Jurkat, Clone E6-1 (cell line): Measurements from ENCODE around the gene KCTD5.
A peak's percentile ranks its signal among the peaks of the same experiment; 100 is the strongest.
"Not testable (repeated sequence)": the region's sequence is repeated elsewhere in the genome, so short reads cannot be mapped to it uniquely, and the experiment has no call there.

Experiments
- DNase-seq: peaks from one replicate; pipeline ENCODE4 v3.0.0-alpha.2; 2011; ENCODE audit warnings: low read depth, low spot score
- H3K4me3 ChIP-seq: 2 replicates; pipeline ENCODE4 v1.5.1; 2011; ENCODE audit warnings: mild to moderate bottlenecking, low read length, control low read depth, moderate library complexity

KCTD5 gene

DNA sequence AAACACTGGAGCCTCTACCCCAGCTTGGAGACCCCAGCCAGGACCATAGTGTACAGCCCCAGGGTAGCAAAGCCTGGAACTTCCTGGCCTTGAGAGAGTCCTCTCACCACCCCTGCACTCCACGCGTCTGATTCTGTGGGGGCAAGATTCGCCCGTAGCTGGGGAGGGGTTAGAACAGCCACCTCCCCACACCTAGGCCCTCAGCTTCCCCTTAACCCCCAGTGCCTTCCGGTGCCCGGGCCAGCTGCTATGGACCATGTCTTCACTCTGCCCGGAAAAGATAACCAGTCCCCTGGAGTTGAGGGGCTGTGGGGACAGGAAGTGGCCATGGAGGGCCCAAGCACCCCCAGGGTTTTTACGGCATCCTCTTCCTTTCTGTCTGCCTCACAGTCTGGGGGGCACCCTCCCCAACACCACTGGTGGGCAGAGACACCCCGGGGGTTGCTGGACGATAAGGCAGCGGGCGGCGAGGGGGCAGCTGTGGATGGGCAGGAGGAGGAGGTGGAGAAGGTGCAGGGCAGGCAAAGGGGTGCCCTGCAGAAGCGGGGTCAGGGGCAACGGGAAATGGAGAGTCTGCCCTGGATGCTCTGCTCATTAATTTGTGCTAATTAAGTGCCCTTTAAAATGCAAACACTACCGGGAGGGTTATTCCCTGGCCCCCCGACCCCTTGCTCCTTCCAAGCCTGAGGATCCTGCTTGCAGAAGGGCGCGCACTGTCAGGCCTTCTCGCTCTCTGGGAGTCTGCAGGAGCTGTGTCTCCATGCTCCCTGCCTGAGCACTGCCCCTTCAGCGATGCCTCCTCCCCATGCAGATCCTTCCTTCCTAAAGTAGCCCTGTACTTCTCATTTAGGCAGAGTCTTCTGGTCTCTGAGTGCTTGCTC lies 35.3 kb downstream of the KCTD5 start:
- H3K4me3 ChIP-seq, result no peak overlapping the region
- DNase-seq, result no peak

DNA sequence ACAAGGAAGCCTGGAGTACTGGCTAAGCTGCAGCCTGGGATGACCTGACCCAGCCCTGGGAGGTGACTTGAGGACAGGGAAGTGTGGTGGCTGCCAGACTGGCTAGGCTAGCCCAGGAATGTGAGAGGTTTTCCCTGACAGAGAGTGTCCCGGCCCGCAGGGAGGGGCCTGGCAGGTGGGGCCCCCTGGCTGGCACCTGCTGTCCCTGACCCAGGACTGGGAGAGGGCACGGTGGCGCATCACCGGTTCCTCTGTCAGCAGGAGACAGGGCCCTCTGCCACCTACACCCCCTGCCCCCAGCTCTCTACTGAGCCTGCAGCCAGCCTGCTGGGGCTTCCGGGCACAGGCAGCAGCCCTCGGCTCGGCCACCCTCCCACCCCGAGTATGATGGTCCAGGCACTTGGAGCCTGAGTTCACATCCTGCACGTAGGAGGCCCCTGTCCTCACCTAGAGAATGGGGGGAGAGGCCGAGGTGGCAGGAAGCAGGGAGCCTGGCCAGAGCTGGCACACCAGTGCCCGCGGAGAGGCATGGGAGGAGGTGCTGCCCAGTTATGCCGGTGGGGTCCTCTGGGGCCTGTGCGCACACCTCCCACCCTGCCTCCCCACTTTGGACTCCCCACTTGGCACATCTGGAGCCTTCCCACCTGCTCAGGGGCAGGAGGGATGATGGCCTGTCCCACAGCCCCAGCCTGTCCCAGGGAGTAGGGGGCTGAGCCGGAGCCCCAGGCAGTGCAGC lies 37.2 kb downstream of the KCTD5 start:
- no peak for DNase-seq
- no peak overlapping the region for H3K4me3 ChIP-seq

DNA sequence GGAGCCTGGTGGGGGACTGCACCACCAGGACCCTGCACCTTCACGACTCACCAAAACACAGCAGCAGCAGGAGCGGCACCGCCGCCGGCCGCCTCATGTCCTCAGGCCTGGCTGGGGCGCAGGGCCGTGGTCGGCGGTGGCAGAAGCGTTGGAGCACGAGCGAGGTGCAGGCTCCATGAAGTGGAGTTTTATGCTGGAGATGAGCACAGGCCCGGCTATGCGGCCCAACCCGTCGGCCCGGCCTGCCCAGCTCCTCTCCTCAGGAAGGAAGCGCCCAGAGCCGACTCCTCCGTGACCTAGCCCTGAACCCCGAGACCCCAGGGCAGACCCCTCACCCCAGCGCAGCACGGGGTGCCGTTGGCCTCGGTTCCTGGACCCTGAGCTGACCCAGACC lies 37.7 kb downstream of the KCTD5 start, which contains the start of gene PRSS27:
Gene PRSS27, minus strand, starts transcription at position 161 of the 394 bp plus-strand sequence. Its CDS starts 64 bp downstream, at position 97.
- peak within 1 kb of the TSS; percentile 58 for H3K4me3 ChIP-seq
- DNase-seq, result no peak

DNA sequence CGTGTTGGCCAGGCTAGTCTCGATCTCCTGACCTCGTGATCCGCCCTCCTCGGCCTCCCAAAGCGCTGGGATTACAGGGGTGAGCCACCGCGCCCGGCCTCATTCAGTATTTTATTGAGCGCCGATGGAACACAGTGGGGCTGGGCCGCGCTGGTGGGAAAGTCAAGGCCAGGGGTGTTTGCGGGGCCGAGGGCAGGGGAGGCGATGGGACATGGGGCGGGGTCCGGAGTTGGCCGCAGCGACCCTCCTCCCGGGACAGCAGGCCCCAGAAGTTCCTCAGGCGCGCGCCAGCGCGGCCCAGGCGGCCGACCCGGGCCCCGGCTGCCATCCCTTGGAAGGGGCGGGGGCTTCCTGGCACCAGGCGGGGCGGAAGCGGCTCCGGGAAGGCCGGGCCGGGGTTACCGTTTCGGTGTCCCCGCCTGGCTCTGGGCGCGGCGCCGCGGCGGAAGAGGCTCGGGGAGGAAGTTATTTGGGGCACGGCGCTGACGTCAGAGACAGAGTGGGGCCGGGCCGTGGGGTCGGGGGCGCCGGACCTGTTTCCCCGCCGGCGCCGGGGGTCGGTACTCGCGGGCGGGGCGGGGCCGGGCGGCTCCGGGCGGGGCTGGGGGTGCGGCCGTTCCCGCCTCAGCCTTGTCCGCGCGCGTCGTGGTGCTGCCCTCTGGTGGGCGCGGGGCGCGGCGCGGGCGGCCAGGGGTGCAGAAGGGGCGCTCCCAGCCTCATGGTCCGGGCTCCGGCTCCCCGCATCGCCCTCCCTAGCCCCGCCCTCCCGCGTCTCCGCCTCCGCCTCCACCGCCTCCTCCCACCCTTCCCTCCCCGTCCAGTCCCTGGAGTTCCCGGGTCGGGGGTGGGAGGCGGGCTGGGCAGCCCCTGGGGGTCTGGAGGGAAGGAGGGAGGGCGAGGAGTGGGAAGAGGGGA lies 38.7 kb downstream of the KCTD5 start:
- H3K4me3 ChIP-seq, result peak overlapping the region; percentile 59
- DNase-seq, result peak; percentile 79

DNA sequence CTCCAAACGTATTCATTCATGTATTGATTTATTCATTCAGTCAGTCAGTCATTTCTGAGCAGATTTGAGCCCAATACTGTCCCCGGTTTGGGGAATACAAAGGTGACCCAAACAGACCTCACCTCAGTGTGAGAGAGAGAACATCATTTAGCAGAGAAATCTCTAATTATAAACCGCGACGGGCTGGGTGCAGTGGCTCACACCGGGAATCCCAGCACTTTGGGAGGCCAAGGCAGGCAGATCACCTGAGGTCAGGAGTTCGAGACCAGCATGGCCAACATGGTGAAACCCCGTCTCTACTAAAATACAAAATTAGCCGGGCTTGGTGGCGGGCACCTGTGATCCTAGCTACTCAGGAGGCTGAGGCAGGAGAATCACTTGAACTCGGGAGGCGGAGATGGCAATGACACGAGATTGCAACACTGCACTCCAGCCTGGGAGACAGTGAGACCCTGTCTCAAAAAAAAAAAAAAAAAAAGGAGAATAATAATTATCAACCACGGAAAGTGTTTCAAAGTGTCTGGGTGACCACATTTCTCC lies 39.4 kb downstream of the KCTD5 start:
- DNase-seq, result not testable (repeated sequence)

DNA sequence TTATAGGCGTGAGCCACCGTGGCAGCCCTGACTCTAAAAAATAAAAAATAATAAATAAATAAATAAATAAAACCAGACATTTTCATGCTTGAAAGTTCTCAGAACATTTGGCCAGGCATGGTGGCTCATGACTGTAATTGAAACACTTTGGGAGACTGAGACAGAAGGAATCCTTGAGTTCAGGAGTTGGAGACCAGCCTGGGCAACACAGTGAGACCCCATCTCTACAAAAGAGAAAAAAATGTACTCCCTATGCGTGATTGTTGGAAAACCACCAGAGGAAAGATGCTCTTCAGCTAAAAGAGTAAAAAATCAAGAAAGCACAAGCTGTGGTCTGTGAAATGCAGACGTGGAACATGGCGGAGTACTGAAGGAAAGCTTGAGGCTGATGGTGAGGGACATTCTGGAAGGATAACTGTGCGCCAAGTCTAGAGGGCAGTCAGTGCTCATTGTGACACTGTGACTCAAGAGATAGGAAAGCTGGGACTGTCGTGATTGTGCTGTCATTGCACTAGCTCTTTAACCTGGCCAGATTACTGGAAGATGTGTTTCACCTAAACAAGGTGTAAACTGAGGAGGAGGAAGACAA lies 41.9 kb downstream of the KCTD5 start:
- H3K4me3 ChIP-seq, result no peak overlapping the region
- DNase-seq, result no peak

More for the DNA sequence above, 39.4 kb downstream of the KCTD5 start:
- peak overlapping the region; percentile 59 for H3K4me3 ChIP-seq

DNA sequence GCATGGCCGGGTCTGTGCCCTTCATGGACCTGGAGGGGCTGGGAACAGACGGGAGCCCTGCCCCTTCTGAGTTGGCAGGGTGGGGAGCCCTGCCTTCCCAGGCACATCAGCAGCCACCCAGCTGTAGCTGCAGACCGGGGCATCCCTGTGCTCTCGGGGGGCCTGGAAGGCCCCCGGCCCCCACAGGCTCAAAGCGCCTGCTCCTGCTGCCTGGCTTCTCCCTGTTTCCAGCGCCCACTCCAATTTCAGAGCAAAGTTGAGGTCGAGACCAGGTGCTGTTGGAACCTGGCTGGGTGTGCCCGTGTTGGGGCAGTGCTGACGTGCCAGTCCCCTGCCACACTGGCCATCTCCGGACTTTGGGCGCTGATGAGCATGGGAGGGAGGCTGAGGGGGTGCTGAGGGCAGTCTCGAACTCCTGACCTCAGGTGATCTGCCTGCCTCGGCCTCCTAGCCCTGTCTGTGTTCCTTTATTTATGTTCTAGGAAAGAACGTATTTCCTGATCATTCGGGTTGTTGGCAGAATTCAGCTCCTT lies 42.6 kb downstream of the KCTD5 start:
- no peak overlapping the region for H3K4me3 ChIP-seq
- DNase-seq, result no peak

DNA sequence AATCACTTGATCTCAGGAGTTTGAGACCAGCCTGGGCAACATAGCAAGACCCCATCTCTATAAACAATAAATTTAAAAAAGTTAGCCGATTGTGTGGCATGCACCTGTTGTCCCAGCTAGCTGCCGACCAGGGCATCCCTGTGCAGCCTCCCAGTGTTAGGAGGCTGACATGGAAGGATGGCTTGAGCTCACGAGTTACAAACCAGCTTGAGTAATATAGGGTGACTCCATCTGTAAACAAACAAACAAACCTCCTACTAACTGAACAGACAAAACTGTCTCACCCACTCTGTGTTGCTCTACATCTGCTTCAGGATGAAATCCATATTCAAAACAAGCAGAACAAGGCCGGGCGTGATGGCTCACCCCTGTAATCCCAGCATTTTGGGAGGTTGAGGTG lies 44.6 kb downstream of the KCTD5 start:
- DNase-seq, result no peak
- H3K4me3 ChIP-seq, result no peak overlapping the region

DNA sequence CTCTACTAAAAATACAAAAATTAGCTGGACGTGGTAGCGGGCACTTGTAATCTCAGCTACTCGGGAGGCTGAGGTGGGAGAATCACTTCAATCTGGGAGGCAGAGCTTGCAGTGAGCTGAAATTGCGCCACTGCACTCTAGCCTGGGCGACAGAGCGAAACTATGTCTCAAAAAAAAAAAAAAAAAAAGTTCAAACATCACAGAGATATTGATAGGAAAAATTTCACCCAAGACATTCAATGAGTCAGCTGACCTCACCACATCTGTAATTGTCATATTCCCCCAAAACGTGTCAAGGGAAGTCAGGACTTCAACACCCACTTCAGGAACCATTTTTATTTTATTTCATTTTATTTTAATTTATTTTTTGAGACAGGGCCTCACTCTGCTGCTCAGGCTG lies 45.7 kb downstream of the KCTD5 start:
- no peak for DNase-seq
- no peak overlapping the region for H3K4me3 ChIP-seq

DNA sequence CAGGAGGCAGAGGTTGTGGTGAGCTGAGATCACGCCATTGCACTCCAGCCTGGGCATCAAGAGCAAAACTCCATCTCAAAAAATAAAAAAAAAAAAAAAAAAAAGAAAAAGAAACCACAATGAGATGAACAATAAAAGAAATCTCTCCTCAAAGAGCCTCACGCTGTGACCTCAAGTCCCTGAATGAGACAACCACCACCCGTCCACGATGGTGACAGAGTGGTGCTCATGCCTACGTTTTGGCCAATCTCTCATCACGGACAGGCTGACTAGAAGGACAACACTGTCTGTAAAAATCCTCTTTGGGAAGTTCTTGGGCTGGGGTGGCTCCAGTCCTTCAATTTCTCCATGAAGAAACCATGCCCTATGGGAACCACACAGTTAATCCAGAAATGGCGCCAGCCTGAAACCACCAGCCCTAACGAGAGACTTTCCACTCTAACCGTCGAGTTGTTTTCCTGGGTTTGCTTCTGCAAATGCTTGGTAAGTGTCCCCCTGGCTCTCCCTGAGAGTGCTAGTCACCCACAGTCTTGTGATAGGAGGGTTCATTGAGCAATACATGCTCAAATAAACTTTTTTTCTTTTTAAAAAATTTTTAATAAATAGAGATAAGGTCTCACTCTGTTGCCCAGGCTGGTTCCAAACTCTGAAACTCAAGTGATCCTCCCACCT lies 52.7 kb downstream of the KCTD5 start:
- no peak overlapping the region for H3K4me3 ChIP-seq
- DNase-seq, result no peak

DNA sequence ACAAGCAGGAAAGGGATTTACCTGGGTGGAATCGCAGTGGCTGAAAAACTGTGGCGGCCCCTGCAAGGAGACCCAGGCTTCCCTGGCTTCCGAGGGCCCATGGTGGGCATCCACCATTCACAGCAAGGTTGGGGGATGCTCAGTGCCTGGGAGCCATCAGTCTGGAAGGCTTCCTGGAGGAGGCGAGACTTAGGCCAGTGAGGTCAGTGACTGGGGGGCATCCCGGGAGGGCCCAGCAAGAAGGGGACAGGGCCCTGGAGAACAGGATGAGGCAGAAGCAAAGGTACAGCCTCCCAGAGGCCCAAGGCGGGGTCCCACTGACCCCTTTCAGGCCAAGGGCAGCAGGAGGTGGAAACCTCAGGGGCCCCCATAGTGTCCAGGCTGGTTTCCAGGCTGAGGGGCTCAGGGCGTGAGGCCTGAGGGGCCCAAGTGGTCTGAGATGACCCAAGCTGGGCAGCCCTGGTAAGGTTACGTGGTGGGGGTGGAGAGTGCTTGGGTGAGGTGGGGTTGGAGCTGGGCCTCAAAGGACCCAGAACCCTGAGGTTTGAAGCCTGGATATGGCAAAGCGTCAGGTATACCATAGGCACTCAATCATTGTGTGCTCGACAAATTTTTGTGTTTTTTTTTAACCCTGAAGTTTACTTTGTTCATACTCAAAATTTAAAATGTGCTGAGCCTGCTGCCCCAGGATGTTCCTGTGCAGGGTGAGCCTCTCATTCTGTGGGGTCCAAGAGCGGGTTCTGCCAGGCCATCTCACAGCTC lies 54.3 kb downstream of the KCTD5 start:
- no peak overlapping the region for H3K4me3 ChIP-seq
- no peak for DNase-seq

DNA sequence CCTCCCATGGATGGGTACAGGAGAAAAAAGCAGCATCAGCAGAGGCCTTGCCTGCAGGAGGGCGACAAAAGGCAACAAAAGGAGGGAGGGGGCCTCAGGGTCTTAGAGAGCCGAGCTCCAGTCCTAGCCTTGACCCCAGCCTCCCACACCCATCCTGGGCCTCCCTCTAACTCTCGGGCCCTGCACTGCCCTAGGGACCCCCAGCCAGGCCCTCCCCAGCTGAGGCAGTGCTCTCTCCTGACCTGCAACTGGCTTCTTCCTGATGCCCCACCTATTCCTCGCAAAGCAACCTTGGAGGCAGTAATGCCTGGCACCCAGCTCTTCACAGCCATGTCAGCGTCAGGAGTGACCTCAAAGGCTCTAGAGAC lies 54.9 kb downstream of the KCTD5 start:
- no peak overlapping the region for H3K4me3 ChIP-seq
- DNase-seq, result no peak

DNA sequence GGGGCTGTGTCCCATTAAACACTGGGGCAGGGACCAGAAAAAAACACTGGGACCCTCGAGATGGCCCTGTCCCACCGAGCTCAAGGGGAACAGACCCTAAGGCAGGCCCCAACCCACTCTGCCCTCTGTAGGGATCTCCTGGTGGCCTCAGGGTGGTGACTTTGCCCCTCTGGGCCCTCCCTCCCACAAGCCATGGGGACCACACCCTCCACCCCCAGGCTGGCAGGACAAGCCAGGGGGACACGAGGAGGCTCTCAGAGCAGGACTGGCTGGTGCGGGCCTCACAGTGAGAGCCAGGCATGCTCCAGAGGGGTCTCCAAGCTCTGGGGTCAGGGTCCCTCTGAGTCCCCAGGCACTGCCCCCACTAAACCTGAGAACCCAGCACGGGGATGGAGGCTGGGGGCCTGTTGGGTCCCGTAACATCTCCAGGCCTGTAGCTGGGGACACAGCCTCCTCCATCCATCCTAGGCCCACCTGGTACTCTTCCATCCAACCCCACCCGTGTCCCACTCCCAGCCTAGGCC lies 55.6 kb downstream of the KCTD5 start:
- no peak overlapping the region for H3K4me3 ChIP-seq

DNA sequence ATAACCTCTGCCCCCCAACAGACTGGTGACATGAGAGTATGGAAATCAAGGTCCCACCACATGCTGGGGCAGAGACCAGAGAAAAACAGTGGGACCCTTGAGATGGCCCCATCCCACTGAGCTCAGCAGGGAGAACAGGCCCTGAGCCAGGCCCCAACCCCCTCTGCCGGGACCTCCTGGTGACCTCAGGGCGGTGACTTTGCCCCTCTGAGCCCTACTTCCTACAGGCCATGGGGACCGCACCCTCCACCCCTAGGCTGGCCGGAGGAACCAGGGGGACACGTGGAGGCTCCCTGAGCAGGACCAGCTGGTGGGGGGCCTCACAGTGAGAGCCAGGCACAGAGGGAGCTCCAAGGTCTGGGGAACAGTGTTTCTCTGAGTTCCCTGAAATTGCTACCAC lies 56.3 kb downstream of the KCTD5 start:
- no peak overlapping the region for H3K4me3 ChIP-seq
- no peak for DNase-seq

More for the DNA sequence above, 55.6 kb downstream of the KCTD5 start:
- DNase-seq, result no peak

DNA sequence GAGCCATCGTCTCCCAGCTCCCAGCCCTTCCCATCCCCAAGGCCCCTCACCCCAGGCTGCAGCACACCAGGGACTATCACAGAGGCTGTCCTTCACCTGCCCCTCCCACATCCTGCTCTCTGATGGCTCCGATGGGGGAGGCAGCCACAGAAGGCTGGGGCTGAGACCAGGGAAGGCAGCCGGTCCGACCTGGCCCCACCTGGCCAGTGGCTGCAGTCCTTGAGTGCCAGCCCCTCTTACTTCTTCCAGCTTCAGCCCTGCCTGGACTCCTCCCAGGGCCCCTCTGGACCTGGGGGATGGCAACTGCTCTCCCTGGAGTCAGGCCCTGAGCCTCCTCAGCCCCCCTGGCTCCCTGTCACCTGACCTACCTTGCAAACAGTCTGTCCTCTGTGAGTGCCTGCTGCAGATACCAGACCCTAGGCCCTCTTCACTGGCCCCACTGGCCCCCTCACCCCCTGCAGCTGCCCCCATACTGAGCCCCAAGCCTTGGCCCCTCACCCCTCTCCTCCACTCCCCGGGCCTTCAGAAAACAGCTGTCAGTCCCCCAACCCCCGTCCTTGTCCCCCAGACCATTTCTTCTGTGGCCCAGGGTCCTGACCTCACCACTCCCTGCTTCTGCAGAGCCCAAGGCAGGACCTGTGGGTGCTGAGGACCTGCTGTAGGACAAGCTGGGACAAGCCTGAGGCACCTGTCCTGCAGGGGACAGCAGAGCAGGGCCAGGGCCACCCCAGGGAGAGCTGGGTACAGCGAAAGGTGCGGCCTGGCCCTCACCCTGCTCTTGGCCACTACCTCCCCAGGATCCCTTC lies 57.5 kb downstream of the KCTD5 start:
- no peak overlapping the region for H3K4me3 ChIP-seq
- DNase-seq, result no peak

DNA sequence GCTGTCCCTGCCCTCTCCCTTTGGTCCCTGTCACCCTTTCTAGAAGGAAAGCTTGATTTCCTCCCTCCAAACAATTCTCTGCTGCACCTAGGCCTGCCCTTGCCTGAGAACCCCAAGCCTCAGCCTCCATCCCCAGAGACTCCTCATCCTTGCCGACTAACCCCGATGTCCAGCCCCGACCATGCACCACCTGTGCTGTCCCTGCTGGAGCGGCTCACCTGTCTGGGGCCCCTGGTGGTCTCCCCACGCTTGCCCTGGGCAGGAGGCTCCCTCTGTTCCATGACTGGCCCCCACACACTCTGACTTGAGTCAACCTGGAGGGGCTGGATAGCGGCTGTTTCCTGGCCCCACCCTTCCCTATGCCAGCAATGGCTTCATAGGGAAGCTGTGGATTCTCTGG lies 58.2 kb downstream of the KCTD5 start:
- no peak overlapping the region for H3K4me3 ChIP-seq
- no peak for DNase-seq
